C4-2B (cell line): ENCODE data around the gene GGT6.

Experiments used
- CTCF ChIP-seq: fragments of 450-650 bp; conservative IDR thresholded peaks from 2 replicates; pipeline ENCODE4 v1.5.1; 2017; ENCODE audit warnings: mild to moderate bottlenecking
- ZFX ChIP-seq: fragments of 450-650 bp; IDR thresholded peaks from 2 replicates; pipeline ENCODE4 v1.6.1; 2017

DNA sequence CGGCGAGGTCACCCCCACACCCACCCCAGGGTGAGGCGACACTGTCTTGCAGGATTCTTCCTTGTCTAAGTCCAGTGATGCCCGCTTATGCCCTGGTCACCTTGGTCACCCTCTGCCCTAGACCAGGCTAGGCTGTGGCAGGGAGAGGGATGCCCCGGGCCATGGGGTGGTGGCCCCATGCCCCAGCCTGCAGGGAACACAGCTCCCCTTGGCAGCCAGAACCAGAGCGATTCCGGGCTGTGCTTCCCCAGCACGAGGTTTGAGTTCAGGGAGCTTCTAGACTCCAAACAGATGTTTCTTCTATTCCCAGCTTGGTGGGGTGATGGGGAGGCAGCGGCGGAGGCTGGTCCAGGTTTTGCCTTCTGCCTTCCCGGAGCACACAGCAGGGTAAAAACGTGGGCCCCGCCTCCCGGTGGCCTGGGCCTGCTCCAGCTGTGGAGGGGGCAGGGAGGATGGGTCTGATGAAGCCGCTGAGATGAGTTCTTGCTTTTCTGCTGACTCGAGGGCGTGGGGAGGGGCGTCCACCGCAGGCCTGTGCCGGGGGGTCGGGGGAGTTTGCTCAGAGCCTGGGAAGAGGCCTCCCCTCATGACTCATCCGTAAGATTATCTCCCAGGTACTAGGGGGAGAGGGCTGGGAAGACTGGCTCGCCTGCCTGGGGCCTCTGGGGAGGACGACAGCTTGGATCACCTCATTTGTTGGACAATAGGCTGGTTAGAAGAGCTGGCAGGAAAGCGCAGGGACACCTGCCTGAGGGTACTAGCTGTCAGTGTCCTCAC, 39.3 kb upstream of the GGT6 start:
- TF ChIP-seq CTCF (no peak), ZFX (no peak)
